Gastrocnemius medialis (tissue), 4 donors: ENCODE data around the gene NOS1AP. TPM values are rescaled to one million over a fixed set of nuclear protein-coding genes. Genes with fewer than 3 reads are reported as not detected.

Experiments
- ATAC-seq, 2 donors: fragments of 150-250 bp; one replicate each; pipeline ENCODE4 v1.9.1; 2016
- DNase-seq, 2 donors: peaks; one replicate each; pipeline ENCODE4 v3.0.0-alpha.2; 2019
- H3K27ac ChIP-seq, 4 donors: fragments of 200-600 bp; sonication (generic); 1 replicate in 1 of 4; 2 replicates in 3 of 4; pipeline ENCODE4 v1.5.1; 2016 to 2018; ENCODE audit warnings: mild to moderate bottlenecking in 2 of 4, moderate library complexity in 1 of 4
- H3K27me3 ChIP-seq, 3 donors: fragments of 200-600 bp; sonication (generic) in 2 of 3; 1 replicate in 1 of 3; 2 replicates in 2 of 3; pipeline versions ENCODE4 v1.5.1 to v1.6.0; 2016 to 2019; ENCODE audit warnings: mild to moderate bottlenecking in 1 of 3, moderate library complexity in 1 of 3
- H3K36me3 ChIP-seq, 2 donors: fragments of 200-600 bp; sonication (generic) in 1 of 2; one replicate each; pipeline ENCODE4 v1.5.1; 2017 to 2018
- H3K4me1 ChIP-seq, 2 donors: fragments of 200-600 bp; sonication (generic) in 1 of 2; one replicate each; pipeline ENCODE4 v1.5.1; 2016 to 2017; ENCODE audit warnings: mild to moderate bottlenecking in 2 of 2
- H3K4me3 ChIP-seq, 4 donors: fragments of 200-600 bp; sonication (generic) in 3 of 4; 1 replicate in 1 of 4; 2 replicates in 3 of 4; pipeline ENCODE4 v1.5.1; 2016 to 2019; ENCODE audit warnings: mild to moderate bottlenecking in 2 of 4
- H3K9me3 ChIP-seq, 3 donors: fragments of 200-600 bp; sonication (generic) in 2 of 3; 1 replicate in 1 of 3; 2 replicates in 2 of 3; pipeline ENCODE4 v1.5.1; 2016 to 2019
- CTCF ChIP-seq, 5 experiments: fragments of 450-650 bp in 3 of 5; fragments of 200-600 bp in 2 of 5; sonication (generic) in 2 of 5; IDR thresholded peaks in 4 of 5; conservative IDR thresholded peaks in 1 of 5; 1 replicate in 4 of 5; 2 replicates in 1 of 5; pipeline ENCODE4 v1.5.1; 2016 to 2019; ENCODE audit warnings: antibody characterized with exemption in 5 of 5, mild to moderate bottlenecking in 3 of 5, moderate library complexity in 3 of 5
- POLR2A ChIP-seq, 2 donors: fragments of 450-650 bp; IDR thresholded peaks; one replicate each; pipeline ENCODE4 v1.6.1; 2017; ENCODE audit warnings: antibody characterized with exemption in 2 of 2, mild to moderate bottlenecking in 2 of 2, moderate library complexity in 2 of 2
- in situ Hi-C, 4 donors: fragments of 200-750 bp; cut with MboI; loops; one replicate each; pipeline versions ENCODE4 v1.15.0 to v1.8.0; 2017; ENCODE audit warnings: low sequenced_read_pairs in 4 of 4
- intact Hi-C: fragments of 100-400 bp; cut with DNase I; formaldehyde crosslinking; loops from one replicate; pipeline ENCODE4 v1.15.1; 2023; ENCODE audit warnings: low total_unique reads
- total RNA-seq, 4 donors: library from RNA; depleted of rRNA; stranded (reverse); fragments of >200 nt; gene quantifications; one replicate each; pipeline versions ENCODE4 v1.1.0 to v1.2.3, GENCODE V29; 2016

NOS1AP gene
- total RNA-seq, 4 donors from 2014 or later: 0.20 to 0.40 (median 0.25) TPM

DNA sequence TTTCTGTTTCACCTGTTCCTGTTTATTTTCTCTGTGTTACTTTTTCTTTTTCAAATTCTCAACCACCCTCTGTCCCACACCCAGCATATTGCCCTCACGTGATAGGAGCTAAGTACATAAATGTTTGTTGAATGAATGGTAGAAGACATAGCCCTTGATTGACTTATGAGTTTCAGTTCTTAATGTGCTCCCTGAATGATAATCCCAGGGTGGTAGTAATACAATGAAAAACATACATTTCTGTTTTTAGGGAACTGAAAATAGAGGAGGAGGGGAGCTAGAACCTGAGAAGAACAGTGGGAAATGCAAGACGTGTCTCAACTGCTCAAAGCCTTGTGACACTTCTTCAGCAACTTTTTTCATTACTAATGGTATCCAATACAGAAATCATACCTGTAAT, 160.1 kb downstream of the NOS1AP start:
- Histone ChIP-seq H3K9me3 (no peaks in the 10 kb centered on the region), H3K27me3 (no peaks in the 10 kb centered on the region), H3K27ac (no peak overlapping the region), H3K4me3 (no peak overlapping the region), H3K4me1 (no peaks in the 10 kb centered on the region), H3K36me3 (no peaks in the 10 kb centered on the region)
- no peak for DNase-seq
- no peak for ATAC-seq
- intact Hi-C loops (no loop called here), in situ Hi-C loops (no loop called here)
- no peak for TF ChIP-seq CTCF (IDR thresholded peaks at IDR 0.05 in 4 of 5, conservative IDR thresholded peaks at IDR 0.05 in 1 of 5)
- TF ChIP-seq POLR2A (IDR thresholded peaks at IDR 0.05): no peak

- in situ Hi-C loops: no loop called here
- DNase-seq: no peak
- no peaks in the 10 kb centered on the region for H3K4me1 ChIP-seq
- H3K27ac ChIP-seq: no peak overlapping the region
- TF ChIP-seq CTCF (IDR thresholded peaks at IDR 0.05 in 4 of 5, conservative IDR thresholded peaks at IDR 0.05 in 1 of 5): no peak
- TF ChIP-seq POLR2A (IDR thresholded peaks at IDR 0.05): no peak
- intact Hi-C loops: no loop called here
- no peaks in the 10 kb centered on the region for H3K36me3 ChIP-seq
- H3K9me3 ChIP-seq: no peaks in the 10 kb centered on the region
- no peak for ATAC-seq
- H3K27me3 ChIP-seq: no peaks in the 10 kb centered on the region
- H3K4me3 ChIP-seq: no peak overlapping the region
Observed at GRCh38 chr1:162230096-162230495, 160.6 kb downstream of the NOS1AP start.

GRCh38 chr1:162230517-162230916, 161.0 kb downstream of the NOS1AP start:
- H3K36me3 ChIP-seq: no peaks in the 10 kb centered on the region
- TF ChIP-seq POLR2A (IDR thresholded peaks at IDR 0.05) (no peak), CTCF (IDR thresholded peaks at IDR 0.05 in 4 of 5, conservative IDR thresholded peaks at IDR 0.05 in 1 of 5) (no peak)
- H3K27ac ChIP-seq: no peak overlapping the region
- intact Hi-C loops (no loop called here), in situ Hi-C loops (no loop called here)
- H3K4me1 ChIP-seq: no peaks in the 10 kb centered on the region
- no peaks in the 10 kb centered on the region for H3K27me3 ChIP-seq
- H3K4me3 ChIP-seq: no peak overlapping the region
- DNase-seq: no peak
- no peak for ATAC-seq
- H3K9me3 ChIP-seq: no peaks in the 10 kb centered on the region

DNA sequence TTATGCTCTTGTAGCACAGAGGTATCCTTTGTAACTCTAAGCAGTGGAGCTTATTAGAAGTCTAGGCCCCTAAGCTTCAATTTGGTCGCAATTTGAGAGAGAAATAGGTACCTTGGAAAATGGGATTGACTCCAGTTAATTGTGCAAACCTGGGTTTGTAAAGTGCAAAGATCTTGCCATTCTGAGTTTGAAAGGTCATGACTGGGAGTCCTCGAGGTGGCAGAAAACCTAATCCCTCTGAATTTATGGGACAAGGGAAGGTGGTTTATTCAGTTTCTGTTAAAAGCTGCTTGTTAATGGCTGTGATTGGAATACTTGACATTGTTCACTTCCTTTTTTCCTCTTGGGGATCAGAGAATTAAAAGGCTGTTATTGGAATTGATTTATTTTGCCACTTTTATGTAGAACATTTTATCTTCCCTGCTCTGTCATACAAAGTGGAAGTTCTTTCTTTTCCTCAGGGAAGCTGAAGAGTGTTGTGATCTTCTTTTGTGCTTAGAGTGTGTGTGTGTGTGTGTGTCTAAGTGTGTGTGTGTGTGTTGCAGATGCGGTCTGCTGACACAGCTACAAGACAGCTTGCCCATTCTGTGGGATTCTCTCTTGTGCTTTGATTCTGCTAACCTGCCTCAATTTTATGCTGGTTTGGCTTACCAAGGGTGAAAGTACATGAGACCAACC, 162.7 kb downstream of the NOS1AP start:
- Histone ChIP-seq H3K27ac (no peak overlapping the region), H3K27me3 (no peaks in the 10 kb centered on the region), H3K4me3 (no peak overlapping the region), H3K4me1 (no peaks in the 10 kb centered on the region), H3K36me3 (no peaks in the 10 kb centered on the region), H3K9me3 (no peaks in the 10 kb centered on the region)
- intact Hi-C loops: no loop called here
- TF ChIP-seq CTCF (IDR thresholded peaks at IDR 0.05 in 4 of 5, conservative IDR thresholded peaks at IDR 0.05 in 1 of 5): no peak
- no peak for TF ChIP-seq POLR2A (IDR thresholded peaks at IDR 0.05)
- DNase-seq (no peak), ATAC-seq (no peak)
- in situ Hi-C loops: no loop called here

DNA sequence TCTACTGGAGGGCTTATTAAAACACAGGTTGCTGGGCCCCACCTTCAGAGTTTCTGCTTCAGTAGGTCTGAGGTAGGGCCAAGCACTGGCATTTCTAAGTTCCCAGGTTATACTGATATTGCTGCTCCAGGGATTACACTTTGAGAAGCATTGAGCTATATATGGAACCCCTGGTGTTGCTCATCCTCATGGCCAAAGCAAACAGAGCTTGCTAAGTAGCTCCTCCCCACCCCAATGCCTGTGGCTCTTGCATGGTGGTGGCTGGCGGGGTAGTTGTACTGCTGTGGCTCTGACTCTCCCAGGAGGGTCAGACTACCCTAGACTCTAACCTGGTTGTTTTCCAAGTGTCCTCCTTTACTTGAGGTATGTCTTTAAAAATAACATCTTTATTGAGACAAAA, 163.6 kb downstream of the NOS1AP start:
- no peak overlapping the region for H3K4me3 ChIP-seq
- intact Hi-C loops: no loop called here
- H3K4me1 ChIP-seq: no peaks in the 10 kb centered on the region
- H3K36me3 ChIP-seq: no peaks in the 10 kb centered on the region
- ATAC-seq (no peak), DNase-seq (no peak)
- TF ChIP-seq CTCF (IDR thresholded peaks at IDR 0.05 in 4 of 5, conservative IDR thresholded peaks at IDR 0.05 in 1 of 5) (no peak), POLR2A (IDR thresholded peaks at IDR 0.05) (no peak)
- H3K27me3 ChIP-seq: no peaks in the 10 kb centered on the region
- H3K27ac ChIP-seq: no peak overlapping the region
- in situ Hi-C loops: no loop called here
- H3K9me3 ChIP-seq: no peaks in the 10 kb centered on the region
